HepG2 (cell line): ENCODE results near the gene TMTC2. TPM values are rescaled to one million over a fixed set of nuclear protein-coding genes. Genes with fewer than 3 reads are reported as not detected.

Experiments
- ATAC-seq: fragments of 200-7000 bp; cut with Tn5 transposase; 3 replicates; pipeline ENCODE4 v1.9.1; 2020; ENCODE audit warnings: mild to moderate bottlenecking, moderate library complexity
- BruUV-seq: library from RNA; stranded (reverse); fragments of 400-500 nt; replicated peaks from 2 replicates; lab custom pipeline; 2021; lab: Mats Ljungman, UMichigan
- CTCF ChIA-PET: fragments of 300-600 bp; formaldehyde crosslinking; extraction: SDS; loops from one replicate; lab custom pipeline; 2021; ENCODE audit warnings: low total read pairs, inconsistent platforms, low intra/inter-chr PET ratio; lab: Yijun Ruan, JAX
- POLR2A ChIA-PET: fragments of 350-600 bp; sonication (Branson Sonifier 250); formaldehyde crosslinking; loops from one replicate; lab custom pipeline; 2020; ENCODE audit warnings: antibody characterized with exemption, inconsistent platforms; lab: Yijun Ruan, JAX
- DNase-seq: peaks from one replicate; pipeline ENCODE4 v3.0.0-alpha.2; 2015; ENCODE audit warnings: low spot score
- FAIRE-seq: peaks from 3 replicates; lab custom pipeline; 2011; peaks lifted over from hg19 to GRCh38; lab: Jason Lieb, UNC
- H2AFZ ChIP-seq: one replicate; pipeline ENCODE4 v1.6.1; 2011; ENCODE audit warnings: low read length, inconsistent platforms
- H3K27ac ChIP-seq: fragments of 300-600 bp; 3 replicates; pipeline ENCODE4 v1.8.0; 2011; ENCODE audit warnings: mixed run types, mild to moderate bottlenecking, mixed read lengths, low read length, inconsistent platforms; ENCODE audit not compliant: insufficient read depth; ENCODE audit errors: extremely low read length
- H3K27me3 ChIP-seq, 2 experiments: fragments of 200-600 bp in 1 of 2; 2 replicates in 1 of 2; 3 replicates in 1 of 2; pipeline versions ENCODE4 v1.6.0 to v1.8.0; 2011; ENCODE audit warnings: low read length in 2 of 2, mild to moderate bottlenecking in 2 of 2, moderate library complexity in 2 of 2, inconsistent platforms in 1 of 2; ENCODE audit not compliant: insufficient read depth in 2 of 2, control insufficient read depth in 1 of 2
- H3K36me3 ChIP-seq, 2 experiments: fragments of 200-600 bp in 1 of 2; replicated peaks in 1 of 2; 2 replicates in 1 of 2; 3 replicates in 1 of 2; pipeline versions ENCODE4 v1.5.1 to v1.8.0; 2011; ENCODE audit warnings: low read length in 2 of 2, inconsistent platforms in 1 of 2; ENCODE audit not compliant: insufficient read depth in 2 of 2, control insufficient read depth in 1 of 2
- H3K4me1 ChIP-seq: 2 replicates; pipeline ENCODE4 v1.5.1; 2012; ENCODE audit warnings: low read length, inconsistent platforms; ENCODE audit not compliant: insufficient read depth
- H3K4me2 ChIP-seq: 2 replicates; pipeline ENCODE4 v1.6.0; 2011; ENCODE audit warnings: low read depth, low read length, inconsistent platforms
- H3K4me3 ChIP-seq, 3 experiments: fragments of 200-600 bp in 1 of 3; sonication (generic), shearing (Covaris generic) in 1 of 3; replicated peaks in 1 of 3; 2 replicates each; pipeline ENCODE4 v1.5.1; 2011 to 2016; ENCODE audit warnings: low read length in 3 of 3, inconsistent platforms in 2 of 3, low read depth in 2 of 3, mild to moderate bottlenecking in 2 of 3, control low read depth in 1 of 3, mixed read lengths in 1 of 3; ENCODE audit not compliant: insufficient read depth in 1 of 3
- H3K79me2 ChIP-seq: one replicate; pipeline ENCODE4 v1.6.1; 2011; ENCODE audit warnings: low read length, inconsistent platforms; ENCODE audit not compliant: insufficient read depth
- H3K9ac ChIP-seq: 2 replicates; pipeline ENCODE4 v1.6.0; 2011; ENCODE audit warnings: mild to moderate bottlenecking, low read depth, low read length, inconsistent platforms; ENCODE audit not compliant: insufficient read depth
- H3K9me3 ChIP-seq: 2 replicates; pipeline ENCODE4 v1.5.1; 2012; ENCODE audit warnings: mild to moderate bottlenecking, low read length
- H4K20me1 ChIP-seq: 2 replicates; pipeline ENCODE4 v1.6.0; 2011; ENCODE audit warnings: inconsistent platforms, mild to moderate bottlenecking, low read length, moderate library complexity; ENCODE audit not compliant: insufficient read depth
- DNMT1 ChIP-seq: sonication (generic); formaldehyde crosslinking; IDR thresholded peaks from 2 replicates; pipeline ENCODE4 v1.5.1; 2020; ENCODE audit warnings: mild to moderate bottlenecking, missing genetic modification reagents
- FLYWCH1 ChIP-seq: sonication (generic); formaldehyde crosslinking; IDR thresholded peaks from 2 replicates; pipeline ENCODE4 v1.8.1; 2023; ENCODE audit warnings: mild to moderate bottlenecking, missing genetic modification reagents
- HNF4G ChIP-seq, 2 experiments: sonication (generic) in 1 of 2; formaldehyde crosslinking in 1 of 2; IDR thresholded peaks; 2 replicates each; pipeline versions ENCODE4 v1.4.0 to v1.6.1; 2011 to 2020; ENCODE audit warnings: borderline replicate concordance in 2 of 2, low read depth in 2 of 2, mild to moderate bottlenecking in 2 of 2, low read length in 1 of 2, missing genetic modification reagents in 1 of 2, moderate library complexity in 1 of 2
- KDM4B ChIP-seq: sonication (generic); formaldehyde crosslinking; IDR thresholded peaks from 2 replicates; pipeline ENCODE4 v1.4.0; 2020; ENCODE audit warnings: missing genetic modification reagents
- MTA3 ChIP-seq: sonication (generic); formaldehyde crosslinking; IDR thresholded peaks from 2 replicates; pipeline ENCODE4 v1.4.0; 2020; ENCODE audit warnings: missing genetic modification reagents
- NR1H2 ChIP-seq: sonication (generic); formaldehyde crosslinking; IDR thresholded peaks from 2 replicates; pipeline ENCODE4 v1.8.1; 2022; ENCODE audit warnings: low read depth, missing genetic modification reagents, borderline replicate concordance
- REL ChIP-seq: sonication (generic); formaldehyde crosslinking; conservative IDR thresholded peaks from 2 replicates; pipeline ENCODE4 v1.8.0; 2022; ENCODE audit warnings: mild to moderate bottlenecking, missing genetic modification reagents, moderate library complexity
- RNF219 ChIP-seq: sonication (generic); formaldehyde crosslinking; IDR thresholded peaks from 2 replicates; pipeline ENCODE4 v1.5.0; 2020; ENCODE audit warnings: mild to moderate bottlenecking, missing genetic modification reagents
- SOX5 ChIP-seq: IDR thresholded peaks from 2 replicates; pipeline ENCODE4 v1.6.1; 2016; ENCODE audit warnings: borderline replicate concordance
- TCF7 ChIP-seq: sonication (generic); IDR thresholded peaks from 2 replicates; pipeline ENCODE4 v1.6.1; 2016; ENCODE audit warnings: antibody characterized with exemption, low read depth
- TOE1 ChIP-seq: sonication (generic); formaldehyde crosslinking; IDR thresholded peaks from 2 replicates; pipeline ENCODE4 v1.4.0; 2020; ENCODE audit warnings: mild to moderate bottlenecking, missing genetic modification reagents
- YEATS4 ChIP-seq: sonication (generic); formaldehyde crosslinking; IDR thresholded peaks from 2 replicates; pipeline ENCODE4 v1.4.0; 2020; ENCODE audit warnings: missing genetic modification reagents, borderline replicate concordance
- ZBTB44 ChIP-seq: sonication (generic); formaldehyde crosslinking; IDR thresholded peaks from 2 replicates; pipeline ENCODE4 v1.4.0; 2020; ENCODE audit warnings: missing genetic modification reagents
- ZBTB46 ChIP-seq: sonication (generic); formaldehyde crosslinking; IDR thresholded peaks from 2 replicates; pipeline ENCODE4 v1.4.0; 2020; ENCODE audit warnings: mild to moderate bottlenecking, missing genetic modification reagents, borderline replicate concordance
- ZKSCAN1 ChIP-seq: fragments of 150-350 bp; IDR thresholded peaks from 2 replicates; pipeline ENCODE4 v1.6.1; 2014; ENCODE audit warnings: low read length
- ZNF512 ChIP-seq: sonication (generic); formaldehyde crosslinking; IDR thresholded peaks from 2 replicates; pipeline ENCODE4 v1.4.0; 2020; ENCODE audit warnings: mild to moderate bottlenecking, missing genetic modification reagents
- ZSCAN20 ChIP-seq: sonication (generic); formaldehyde crosslinking; IDR thresholded peaks from 2 replicates; pipeline ENCODE4 v1.4.0; 2020; ENCODE audit warnings: missing genetic modification reagents, mild to moderate bottlenecking, borderline replicate concordance
- WGBS: methylation state at CpG from one replicate; pipeline ENCODE4 v1.1.6; 2017; ENCODE audit warnings: low lambda C conversion rate; 5-methylcytosine and 5-hydroxymethylcytosine counted together
- in situ Hi-C: cut with HindIII; loops from 2 replicates; pipeline ENCODE4 v1.10.0; 2017; ENCODE audit warnings: low pct_unique_long_range_greater_than_20kb; ENCODE audit not compliant: extremely low pct_ligation_motif_present
- intact Hi-C: fragments of 100-400 bp; cut with micrococcal nuclease; formaldehyde crosslinking; loops from one replicate; pipeline ENCODE4 v1.10.0; 2022; ENCODE audit not compliant: unreplicated experiment
- polyA plus RNA-seq, 8 experiments: library from polyadenylated mRNA; depleted of rRNA in 3 of 8; stranded (reverse) in 7 of 8; unstranded in 1 of 8; fragments of >200 nt; fragmentation: Illumina TruSeq in 4 of 8; extraction: Trizol in 4 of 8; gene quantifications; 2 replicates each; pipeline versions ENCODE4 v1.2.1 to v1.2.3, GENCODE V29; 2011 to 2016; ENCODE audit warnings: low read depth in 4 of 8, missing spikeins in 1 of 8, mixed read lengths in 1 of 8; ENCODE audit not compliant: insufficient read depth in 1 of 8
- total RNA-seq, 5 experiments: library from RNA; depleted of rRNA; stranded (reverse); fragments of >200 nt; fragmentation: Illumina TruSeq; extraction: Trizol; gene quantifications; 2 replicates each; pipeline ENCODE4 v1.2.3, GENCODE V29; 2016; ENCODE audit warnings: low read depth in 1 of 5

The TMTC2 gene
- total and polyA plus RNA-seq, 2 of the 13 experiments (the other 11 are each of a cell fraction or from before 2014, with no cell fraction given), result 0.55 to 0.63 TPM

GRCh38 chr12:82964446-82964845, 277.7 kb downstream of the TMTC2 start (continued):
- TF ChIP-seq ZBTB46 (CRISPR knock-in tag) (no peak), TOE1 (CRISPR knock-in tag) (no peak), REL (CRISPR knock-in tag) (no peak), TCF7 (no peak), KDM4B (CRISPR knock-in tag) (no peak), YEATS4 (CRISPR knock-in tag) (no peak), ZBTB44 (CRISPR knock-in tag) (no peak)

GRCh38 chr12:82966001-82966559, 279.4 kb downstream of the TMTC2 start:
- H3K27me3 ChIP-seq, result no peaks in the 10 kb centered on the region
- H4K20me1 ChIP-seq, result no peaks in the 10 kb centered on the region
- CTCF ChIA-PET, result no interaction called here
- no peaks in the 10 kb centered on the region for H3K4me1 ChIP-seq
- WGBS, result 4% methylated on average over 2 of the region's 2 CpGs
- ATAC-seq, result no peak
- no peak for FAIRE-seq
- no peaks in the 10 kb centered on the region for H3K79me2 ChIP-seq
- no peak overlapping the region for H2AFZ ChIP-seq
- POLR2A ChIA-PET, result no interaction called here
- H3K36me3 ChIP-seq, result no peaks in the 10 kb centered on the region
- intact Hi-C loops (no loop called here), in situ Hi-C loops (no loop called here)
- H3K9ac ChIP-seq, result no peak overlapping the region
- no peak overlapping the region for H3K4me3 ChIP-seq
- BruUV-seq, result no TSS peak
- H3K27ac ChIP-seq, result no peak overlapping the region
- DNase-seq, result no peak
- H3K9me3 ChIP-seq, result no peaks in the 10 kb centered on the region
- H3K4me2 ChIP-seq, result no peak overlapping the region
- no peak for TF ChIP-seq DNMT1
- no peak for TF ChIP-seq ZSCAN20
- no peak for TF ChIP-seq MTA3
- no peak for TF ChIP-seq ZNF512 (CRISPR knock-in tag)
- no peak for TF ChIP-seq NR1H2 (CRISPR knock-in tag)
- no peak for TF ChIP-seq HNF4G (IDR thresholded peaks at IDR 0.05; ENCODE audit: borderline replicate concordance, low read depth, low read length)
- no peak for TF ChIP-seq HNF4G (CRISPR knock-in tag; IDR thresholded peaks at IDR 0.05; ENCODE audit: borderline replicate concordance, low read depth)
- TF ChIP-seq FLYWCH1 (CRISPR knock-in tag), result no peak
- TF ChIP-seq RNF219 (CRISPR knock-in tag), result no peak
- no peak for TF ChIP-seq SOX5
- TF ChIP-seq ZKSCAN1, result no peak
